Calu3 (cell line): Measurements from ENCODE around the gene ZNF267. TPM values are rescaled to one million over a fixed set of nuclear protein-coding genes. Genes with fewer than 3 reads are reported as not detected.

ENCODE experiments used
- BruUV-seq: library from RNA; stranded (reverse); fragments of 400-500 nt; replicated peaks from 2 replicates; lab custom pipeline; 2021; lab: Mats Ljungman, UMichigan
- CTCF ChIA-PET: fragments of 300-600 bp; sonication (Branson Sonifier 250); formaldehyde crosslinking; loops from one replicate; lab custom pipeline; 2022; ENCODE audit warnings: antibody characterized with exemption; lab: Charles Lee
- DNase-seq: peaks from one replicate; pipeline ENCODE4 v3.0.0; 2022
- H3K27ac Mint-ChIP-seq: one replicate; pipeline ENCODE4 v1.8.0; 2022; ENCODE audit warnings: mixed read lengths; ENCODE audit not compliant: unreplicated experiment
- H3K27me3 Mint-ChIP-seq: one replicate; pipeline ENCODE4 v1.8.0; 2022; ENCODE audit warnings: mixed read lengths; ENCODE audit not compliant: unreplicated experiment
- H3K36me3 Mint-ChIP-seq: one replicate; pipeline ENCODE4 v1.8.0; 2022; ENCODE audit warnings: mild to moderate bottlenecking, moderate library complexity, mixed read lengths; ENCODE audit not compliant: insufficient read depth, unreplicated experiment
- H3K4me1 Mint-ChIP-seq: one replicate; pipeline ENCODE4 v1.8.0; 2022; ENCODE audit warnings: mild to moderate bottlenecking, low read depth, mixed read lengths; ENCODE audit not compliant: unreplicated experiment
- H3K4me3 Mint-ChIP-seq: one replicate; pipeline ENCODE4 v1.8.0; 2022; ENCODE audit warnings: mild to moderate bottlenecking, low read depth, moderate library complexity, mixed read lengths; ENCODE audit not compliant: unreplicated experiment
- H3K9me3 Mint-ChIP-seq: one replicate; pipeline ENCODE4 v1.8.0; 2022; ENCODE audit warnings: low read depth, mixed read lengths; ENCODE audit not compliant: unreplicated experiment
- CTCF ChIP-seq: fragments of 200-600 bp; IDR thresholded peaks from one replicate; pipeline ENCODE4 v1.8.0; 2022; ENCODE audit warnings: antibody characterized with exemption; ENCODE audit not compliant: unreplicated experiment
- intact Hi-C: fragments of 100-400 bp; cut with micrococcal nuclease; formaldehyde crosslinking; loops from one replicate; pipeline ENCODE4 v1.10.0; 2022; ENCODE audit not compliant: unreplicated experiment
- total RNA-seq: library from RNA; stranded (reverse); gene quantifications from 2 replicates; pipeline ENCODE4 v1.2.3, GENCODE V29; 2022

The ZNF267 gene
- total RNA-seq, 1 experiment from 2014 or later: 31.3 TPM

GRCh38 chr16:31853291-31853690 is 20.3 kb upstream of the ZNF267 start:
- Mint-ChIP-seq H3K27me3 (no peaks in the 10 kb centered on the region), H3K4me1 (no peaks in the 10 kb centered on the region), H3K9me3 (peaks cover 8% of the 10 kb centered on the region), H3K4me3 (no peak overlapping the region), H3K27ac (no peak overlapping the region), H3K36me3 (no peaks in the 10 kb centered on the region)
- DNase-seq: no peak
- CTCF ChIA-PET: no interaction called here
- intact Hi-C loops: no loop called here
- BruUV-seq: no TSS peak
- TF ChIP-seq CTCF: no peak

- Mint-ChIP-seq H3K4me1 (no peaks in the 10 kb centered on the region), H3K4me3 (no peak overlapping the region), H3K9me3 (peaks cover 5% of the 10 kb centered on the region), H3K27ac (no peak overlapping the region), H3K27me3 (peaks cover 21% of the 10 kb centered on the region), H3K36me3 (no peaks in the 10 kb centered on the region)
- intact Hi-C loops: loop anchor here (10.0 kb wide), 2 partner anchors 476 to 906 kb away; partner anchors contain the start of gene SETD1A
- no peak for DNase-seq
- CTCF ChIA-PET: no interaction called here
- no TSS peak for BruUV-seq
- TF ChIP-seq CTCF: no peak
Observed at GRCh38 chr16:31860508-31860907, 13.1 kb upstream of the ZNF267 start.

DNA sequence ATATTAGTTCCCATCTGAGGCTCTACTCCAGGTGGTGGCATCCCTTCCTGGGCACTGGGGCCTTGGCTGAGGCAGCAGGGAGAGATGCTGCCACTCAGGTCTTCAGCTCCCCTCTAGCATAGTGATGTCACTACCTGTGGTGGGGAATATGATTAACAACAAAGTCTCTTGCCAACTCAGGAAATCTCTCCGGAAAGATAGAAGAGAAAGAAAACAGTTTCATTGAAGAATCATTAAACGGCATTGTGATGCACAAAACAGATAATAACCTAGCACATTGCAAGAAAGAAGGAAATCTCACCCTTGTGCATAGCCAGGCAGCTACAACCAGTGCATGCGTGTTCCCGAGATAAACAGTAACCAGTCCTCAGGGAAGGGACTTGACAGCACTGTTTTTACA is 12.2 kb upstream of the ZNF267 start:
- peaks cover 21% of the 10 kb centered on the region for H3K27me3 Mint-ChIP-seq
- no peak overlapping the region for H3K4me3 Mint-ChIP-seq
- peaks cover 5% of the 10 kb centered on the region for H3K9me3 Mint-ChIP-seq
- H3K27ac Mint-ChIP-seq: no peak overlapping the region
- intact Hi-C loops: loop anchor here (10.0 kb wide), 2 partner anchors 477 to 907 kb away; partner anchors contain the start of gene SETD1A
- no TSS peak for BruUV-seq
- no peaks in the 10 kb centered on the region for H3K4me1 Mint-ChIP-seq
- no peaks in the 10 kb centered on the region for H3K36me3 Mint-ChIP-seq
- DNase-seq: no peak
- no peak for TF ChIP-seq CTCF
- CTCF ChIA-PET: interaction anchor here (0.7 kb wide), 1 partner anchor 370 kb away, joined by 3 read pairs; no protein-coding TSS in a partner anchor

DNA sequence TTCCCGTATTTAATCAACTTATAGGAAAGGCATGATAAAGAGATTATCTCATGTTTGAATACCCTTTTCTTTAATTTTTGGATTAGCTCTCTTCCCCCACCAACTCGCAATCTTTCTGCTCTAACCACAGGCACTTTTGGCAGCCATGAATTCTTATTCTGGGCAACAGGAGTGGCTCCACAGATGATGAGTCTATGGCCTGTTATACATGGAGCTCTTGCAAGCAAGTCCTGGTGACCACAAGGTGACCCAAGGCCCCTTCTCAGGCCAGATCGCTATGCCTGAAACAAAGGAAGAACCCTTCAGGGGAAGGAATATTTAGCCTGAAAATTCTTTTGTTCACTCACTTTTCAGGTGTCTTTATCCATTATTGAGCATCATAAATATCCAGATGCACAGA is 10.8 kb upstream of the ZNF267 start:
- peaks cover 33% of the 10 kb centered on the region for H3K27me3 Mint-ChIP-seq
- TF ChIP-seq CTCF: no peak
- intact Hi-C loops: loop anchor here (10.0 kb wide), 2 partner anchors 478 to 908 kb away; partner anchors contain the start of gene SETD1A
- no TSS peak for BruUV-seq
- H3K9me3 Mint-ChIP-seq: peaks cover 5% of the 10 kb centered on the region
- CTCF ChIA-PET: no interaction called here
- H3K4me3 Mint-ChIP-seq: no peak overlapping the region
- no peaks in the 10 kb centered on the region for H3K36me3 Mint-ChIP-seq
- H3K27ac Mint-ChIP-seq: no peak overlapping the region
- DNase-seq: no peak
- no peaks in the 10 kb centered on the region for H3K4me1 Mint-ChIP-seq
